ENCODE results near the gene PRPF40B. TPM values are rescaled to one million over a fixed set of nuclear protein-coding genes. Genes with fewer than 3 reads are reported as not detected.

Gene PRPF40B
- total RNA-seq, 3 donors from 2014 or later (not counting 1 experiment from before 2014, with no cell fraction given): 5.6 to 6.8 (median 5.9) TPM

DNA sequence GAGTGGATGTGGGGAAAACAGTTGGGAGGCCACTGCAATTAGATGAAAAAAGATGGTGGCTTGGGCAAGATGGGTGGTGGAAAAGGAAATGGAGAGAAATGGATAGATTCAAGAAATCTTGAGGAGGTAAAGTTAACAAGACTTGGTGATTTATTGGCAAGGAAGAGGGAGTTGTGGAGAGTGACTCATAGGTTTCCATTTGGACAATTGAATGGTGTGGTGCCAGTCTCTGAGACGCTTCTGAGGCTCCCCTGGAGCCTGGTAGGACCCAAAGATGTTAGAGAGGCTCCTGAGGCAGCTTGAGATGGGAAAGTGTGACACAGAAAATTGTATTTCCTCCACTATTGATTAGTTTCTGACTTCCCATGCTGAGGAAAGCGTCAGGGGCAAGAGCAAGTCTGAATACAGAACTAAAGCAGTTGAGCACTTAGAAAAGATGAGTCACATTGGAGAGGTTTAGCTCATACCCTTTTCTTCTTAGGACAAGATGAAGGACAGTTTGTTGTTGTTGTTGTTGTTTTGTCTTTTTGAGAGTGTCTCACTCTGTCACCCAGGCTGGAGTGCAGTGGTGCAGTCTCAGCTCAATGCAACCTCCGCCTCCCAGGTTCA is 4.5 kb downstream of the PRPF40B start:
- ATAC-seq: no peak
- 92% methylated on average over 3 of the region's 3 CpGs for WGBS (ENCODE audit: insufficient coverage)
- H3K27ac ChIP-seq (ENCODE audit: low read length): no peak overlapping the region
- H3K27me3 Mint-ChIP-seq (ENCODE audit: low read depth in 2 of 2): peaks cover 0 to 3% of the 10 kb centered on the region in 2 donors
- H3K9me3 Mint-ChIP-seq: no peaks in the 10 kb centered on the region
- H3K4me3 Mint-ChIP-seq: no peak overlapping the region
- H3K27me3 ChIP-seq (ENCODE audit: control insufficient read depth, insufficient read depth, low read length): no peaks in the 10 kb centered on the region
- H3K4me3 ChIP-seq (ENCODE audit: low read length): no peak overlapping the region
- no peaks in the 10 kb centered on the region for H3K36me3 ChIP-seq (ENCODE audit: control insufficient read depth, insufficient read depth, low read length)
- H3K36me3 Mint-ChIP-seq: no peaks in the 10 kb centered on the region
- H3K4me1 Mint-ChIP-seq: peaks cover 0 to 2% of the 10 kb centered on the region in 2 donors
- no peaks in the 10 kb centered on the region for H3K9me3 ChIP-seq (ENCODE audit: control insufficient read depth, insufficient read depth, low read length)
- intact Hi-C loops (cut with micrococcal nuclease): no loop called here
- no peak overlapping the region for H3K27ac Mint-ChIP-seq
- TF ChIP-seq, protein P1, sequence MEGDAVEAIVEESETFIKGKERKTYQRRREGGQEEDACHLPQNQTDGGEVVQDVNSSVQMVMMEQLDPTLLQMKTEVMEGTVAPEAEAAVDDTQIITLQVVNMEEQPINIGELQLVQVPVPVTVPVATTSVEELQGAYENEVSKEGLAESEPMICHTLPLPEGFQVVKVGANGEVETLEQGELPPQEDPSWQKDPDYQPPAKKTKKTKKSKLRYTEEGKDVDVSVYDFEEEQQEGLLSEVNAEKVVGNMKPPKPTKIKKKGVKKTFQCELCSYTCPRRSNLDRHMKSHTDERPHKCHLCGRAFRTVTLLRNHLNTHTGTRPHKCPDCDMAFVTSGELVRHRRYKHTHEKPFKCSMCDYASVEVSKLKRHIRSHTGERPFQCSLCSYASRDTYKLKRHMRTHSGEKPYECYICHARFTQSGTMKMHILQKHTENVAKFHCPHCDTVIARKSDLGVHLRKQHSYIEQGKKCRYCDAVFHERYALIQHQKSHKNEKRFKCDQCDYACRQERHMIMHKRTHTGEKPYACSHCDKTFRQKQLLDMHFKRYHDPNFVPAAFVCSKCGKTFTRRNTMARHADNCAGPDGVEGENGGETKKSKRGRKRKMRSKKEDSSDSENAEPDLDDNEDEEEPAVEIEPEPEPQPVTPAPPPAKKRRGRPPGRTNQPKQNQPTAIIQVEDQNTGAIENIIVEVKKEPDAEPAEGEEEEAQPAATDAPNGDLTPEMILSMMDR (IDR thresholded peaks at IDR 0.05): no peak
- H3K4me1 ChIP-seq (ENCODE audit: control insufficient read depth, insufficient read depth, low read length): peaks cover 2% of the 10 kb centered on the region
- DNase-seq: no peak

DNA sequence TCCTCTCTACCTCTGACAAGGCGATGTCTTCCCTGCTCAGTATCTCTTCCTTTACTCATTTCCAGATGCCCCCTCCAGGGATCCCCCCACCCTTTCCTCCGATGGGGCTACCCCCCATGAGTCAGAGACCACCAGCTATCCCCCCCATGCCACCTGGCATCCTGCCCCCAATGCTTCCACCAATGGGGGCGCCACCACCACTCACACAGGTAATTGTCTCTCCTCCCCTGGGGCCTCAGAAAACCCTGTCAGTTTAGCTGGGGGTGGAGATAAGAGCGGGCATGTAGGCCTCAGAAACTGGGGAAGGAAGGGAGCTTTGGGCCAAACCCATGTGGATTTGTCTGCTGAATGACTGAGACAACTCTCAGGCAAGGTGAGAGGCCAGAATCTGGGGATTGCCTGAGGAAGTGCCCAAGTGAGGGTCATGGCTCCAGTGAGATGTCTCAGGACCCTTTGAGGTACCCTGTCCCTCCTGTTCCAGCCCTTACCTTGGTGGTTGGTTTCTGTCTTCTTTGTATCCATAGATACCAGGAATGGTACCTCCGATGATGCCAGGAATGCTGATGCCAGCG is 8.1 kb downstream of the PRPF40B start:
- no peaks in the 10 kb centered on the region for H3K27me3 ChIP-seq (ENCODE audit: control insufficient read depth, insufficient read depth, low read length)
- intact Hi-C loops (cut with micrococcal nuclease): no loop called here
- no peak overlapping the region for H3K27ac ChIP-seq (ENCODE audit: low read length)
- peaks cover 18% of the 10 kb centered on the region for H3K4me1 ChIP-seq (ENCODE audit: control insufficient read depth, insufficient read depth, low read length)
- TF ChIP-seq, protein P1 (IDR thresholded peaks at IDR 0.05): no peak
- peaks cover 0 to 3% of the 10 kb centered on the region in 2 donors for H3K27me3 Mint-ChIP-seq (ENCODE audit: low read depth in 2 of 2)
- 96% methylated on average over 5 of the region's 6 CpGs for WGBS (ENCODE audit: insufficient coverage)
- H3K4me3 Mint-ChIP-seq: no peak overlapping the region
- H3K9me3 Mint-ChIP-seq: no peaks in the 10 kb centered on the region
- H3K4me1 Mint-ChIP-seq: peaks cover 14 to 15% of the 10 kb centered on the region in 2 donors
- H3K9me3 ChIP-seq (ENCODE audit: control insufficient read depth, insufficient read depth, low read length): no peaks in the 10 kb centered on the region
- H3K4me3 ChIP-seq (ENCODE audit: low read length): no peak overlapping the region
- no peaks in the 10 kb centered on the region for H3K36me3 ChIP-seq (ENCODE audit: control insufficient read depth, insufficient read depth, low read length)
- no peak overlapping the region for H3K27ac Mint-ChIP-seq
- ATAC-seq (no peak), DNase-seq (no peak)
- no peaks in the 10 kb centered on the region for H3K36me3 Mint-ChIP-seq

DNA sequence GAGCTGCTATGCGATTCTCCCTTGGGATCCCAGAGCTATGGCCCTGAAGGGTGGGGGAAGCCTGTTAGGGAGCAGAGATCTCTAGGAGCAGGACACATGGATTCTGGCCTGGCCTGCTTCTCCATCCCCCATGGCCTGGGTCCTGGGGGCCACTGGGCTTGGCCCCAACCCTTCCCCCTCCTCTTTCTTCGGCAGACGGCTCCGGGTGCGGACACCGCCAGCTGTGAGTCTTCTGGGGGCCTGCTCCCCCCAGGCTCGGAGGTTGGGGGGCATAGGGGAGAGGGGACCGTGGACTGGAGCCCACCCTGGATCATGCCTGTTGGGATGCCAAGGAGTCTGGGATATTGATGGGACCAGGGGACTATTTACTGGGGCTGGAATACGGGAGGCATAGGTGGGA is 9.0 kb downstream of the PRPF40B start:
- H3K36me3 Mint-ChIP-seq: no peaks in the 10 kb centered on the region
- no peak for DNase-seq
- no peaks in the 10 kb centered on the region for H3K9me3 Mint-ChIP-seq
- H3K36me3 ChIP-seq (ENCODE audit: control insufficient read depth, insufficient read depth, low read length): no peaks in the 10 kb centered on the region
- 93% methylated on average over 8 of the region's 9 CpGs for WGBS (ENCODE audit: insufficient coverage)
- H3K9me3 ChIP-seq (ENCODE audit: control insufficient read depth, insufficient read depth, low read length): no peaks in the 10 kb centered on the region
- no peaks in the 10 kb centered on the region for H3K27me3 ChIP-seq (ENCODE audit: control insufficient read depth, insufficient read depth, low read length)
- peaks cover 20 to 24% of the 10 kb centered on the region in 2 donors for H3K4me1 Mint-ChIP-seq
- H3K27me3 Mint-ChIP-seq (ENCODE audit: low read depth in 2 of 2): peaks cover 0 to 3% of the 10 kb centered on the region in 2 donors
- ATAC-seq: no peak
- peaks cover 25% of the 10 kb centered on the region for H3K4me1 ChIP-seq (ENCODE audit: control insufficient read depth, insufficient read depth, low read length)
- no peak overlapping the region for H3K27ac ChIP-seq (ENCODE audit: low read length)
- H3K4me3 ChIP-seq (ENCODE audit: low read length): no peak overlapping the region
- TF ChIP-seq, protein P1 (IDR thresholded peaks at IDR 0.05): no peak
- no peak overlapping the region for H3K4me3 Mint-ChIP-seq
- intact Hi-C loops (cut with micrococcal nuclease): no loop called here
- no peak overlapping the region for H3K27ac Mint-ChIP-seq

Measured in natural killer cell (primary cell).